Cortex of kidney (tissue), 1 donor: Measurements from ENCODE around the gene MTX2.
"Not testable (repeated sequence)": the region's sequence is repeated elsewhere in the genome, so short reads cannot be mapped to it uniquely, and the experiment has no call there.

Experiments
- DNase-seq: peaks from one replicate; lab custom pipeline; 2025; lab: John Stamatoyannopoulos, UW

The MTX2 gene

DNA sequence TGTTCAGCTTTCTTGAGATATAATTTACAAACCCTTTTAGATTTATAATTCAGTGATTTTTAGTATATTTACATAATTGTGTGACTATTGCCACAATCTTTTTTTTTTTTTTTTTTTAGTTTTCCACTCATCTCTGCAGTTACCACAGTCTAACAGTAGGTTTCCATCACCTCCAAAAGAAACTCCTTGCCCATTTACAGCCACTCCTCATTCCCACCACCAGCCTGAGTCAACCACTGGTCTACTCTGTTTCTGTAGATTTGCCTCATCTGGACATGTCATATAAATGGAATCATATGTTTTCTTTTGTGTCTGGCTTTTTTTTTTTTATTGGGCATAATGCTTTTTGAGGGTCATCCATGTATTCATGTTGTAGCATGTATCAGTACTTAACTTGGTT is 16.1 kb downstream of the MTX2 start:
- no peak for DNase-seq

DNA sequence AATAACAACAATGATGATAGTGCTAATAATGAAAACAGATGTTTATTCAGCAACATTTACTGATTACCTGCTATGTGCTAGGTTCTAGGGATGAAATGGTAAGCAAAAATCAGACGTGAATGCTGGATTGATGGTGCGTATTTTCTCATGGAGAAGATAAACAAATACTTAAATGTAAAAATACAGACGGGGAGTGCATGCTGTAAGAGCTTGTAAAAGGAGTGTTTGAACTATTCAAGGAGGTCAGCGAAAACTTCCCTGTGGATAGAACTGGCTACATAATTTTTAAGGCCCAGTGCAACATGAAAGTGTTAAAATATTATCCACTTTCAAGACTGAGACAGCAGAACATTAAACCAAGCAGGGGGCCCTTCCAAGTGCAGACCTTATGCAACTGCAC is 22.1 kb downstream of the MTX2 start:
- no peak for DNase-seq

DNA sequence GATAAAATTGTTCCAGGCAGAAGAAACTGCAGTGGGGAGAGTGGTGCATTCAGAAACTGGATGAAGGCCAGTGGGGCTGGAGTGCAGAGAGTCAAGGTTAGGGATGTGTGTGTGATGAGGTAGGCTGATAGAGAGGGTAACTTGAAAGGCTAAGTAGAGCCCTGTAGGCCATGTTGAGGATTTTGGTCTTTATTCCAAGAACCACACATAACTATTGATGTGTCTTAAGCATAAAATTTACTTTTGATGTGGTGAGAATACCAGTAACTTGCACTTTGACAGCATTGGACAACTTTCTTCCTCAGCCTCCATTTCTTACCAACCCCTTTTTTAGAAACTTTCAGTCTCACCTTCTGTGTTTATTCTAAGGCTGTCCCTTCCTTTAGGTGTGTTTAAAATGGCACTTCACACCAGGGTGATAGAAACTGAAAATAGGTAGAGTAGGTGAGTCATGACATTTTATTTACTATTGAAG is 22.6 kb downstream of the MTX2 start:
- DNase-seq: no peak

DNA sequence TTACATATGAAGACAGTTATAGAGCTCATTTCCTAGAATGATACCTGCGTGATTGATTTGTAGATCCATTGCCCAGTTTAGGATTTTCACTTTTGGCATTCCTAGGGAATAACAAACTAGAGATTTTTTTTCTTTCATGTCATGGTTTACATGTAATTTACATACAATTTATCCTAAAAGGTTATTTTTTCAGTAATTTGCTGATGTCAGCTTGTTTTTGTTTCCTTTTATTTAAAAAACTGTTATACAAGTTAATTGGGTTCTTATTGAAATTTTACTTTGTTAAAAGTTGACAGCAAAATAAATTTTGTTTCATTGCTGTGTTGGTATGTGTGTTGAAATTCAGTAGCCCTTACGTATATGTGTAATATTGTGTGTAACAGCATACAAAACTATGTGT is 23.4 kb downstream of the MTX2 start:
- DNase-seq: no peak

DNA sequence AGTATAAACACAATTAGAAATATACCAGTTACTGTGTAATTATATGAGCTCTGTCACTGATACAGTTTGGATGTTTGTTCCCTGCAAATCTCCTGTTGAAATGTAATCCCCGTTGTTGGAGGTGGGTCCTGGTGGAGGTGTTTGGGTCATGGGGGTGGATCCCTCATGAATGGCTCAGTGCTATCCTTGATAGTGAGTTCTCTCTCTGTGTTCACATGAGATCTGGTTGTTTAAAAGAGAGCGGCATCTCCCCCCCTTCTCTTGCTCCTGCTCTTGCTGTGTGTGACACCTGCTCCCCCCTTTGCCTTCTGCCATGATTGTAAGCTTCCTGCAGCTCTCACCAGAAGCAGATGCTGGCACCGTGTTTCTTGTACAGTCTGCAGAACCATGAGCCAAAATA is 24.1 kb downstream of the MTX2 start:
- no peak for DNase-seq

DNA sequence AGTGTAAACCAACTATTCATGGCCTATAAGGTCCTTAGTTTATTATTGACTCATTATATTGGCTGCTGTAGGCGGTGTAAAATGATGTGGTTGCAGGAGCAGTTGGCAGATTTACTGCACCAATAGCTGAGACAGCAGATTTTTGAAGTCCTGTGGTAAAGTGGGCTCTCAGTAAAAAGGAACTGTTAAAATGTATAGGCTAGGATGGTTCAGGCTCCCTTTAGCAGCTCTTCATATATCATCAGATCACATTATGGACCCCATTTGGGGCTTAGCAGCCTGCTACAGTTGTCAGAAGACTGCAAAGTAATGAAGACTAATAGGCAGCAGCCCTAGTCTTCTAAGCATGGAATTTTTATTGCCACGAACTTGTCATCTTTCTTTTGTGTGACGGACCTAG is 27.8 kb downstream of the MTX2 start:
- DNase-seq: no peak

DNA sequence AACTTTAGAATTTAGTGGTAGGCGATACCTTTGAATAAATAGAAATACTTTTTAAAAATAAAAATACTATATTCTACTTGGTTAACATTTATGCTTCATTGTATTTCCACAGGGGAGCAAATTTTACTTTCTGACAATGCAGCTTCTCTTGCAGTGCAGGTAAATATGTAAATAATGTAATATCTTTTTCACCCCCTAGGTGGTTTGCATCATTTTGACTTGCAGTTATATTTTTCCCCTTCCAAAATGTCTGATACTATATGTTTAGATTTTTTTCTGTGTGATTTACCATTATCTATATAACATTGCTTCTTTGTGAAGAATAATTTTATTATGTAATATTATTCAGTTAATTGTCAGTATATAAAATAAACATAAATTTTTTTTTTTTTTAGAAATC is 28.5 kb downstream of the MTX2 start:
- no peak for DNase-seq

DNA sequence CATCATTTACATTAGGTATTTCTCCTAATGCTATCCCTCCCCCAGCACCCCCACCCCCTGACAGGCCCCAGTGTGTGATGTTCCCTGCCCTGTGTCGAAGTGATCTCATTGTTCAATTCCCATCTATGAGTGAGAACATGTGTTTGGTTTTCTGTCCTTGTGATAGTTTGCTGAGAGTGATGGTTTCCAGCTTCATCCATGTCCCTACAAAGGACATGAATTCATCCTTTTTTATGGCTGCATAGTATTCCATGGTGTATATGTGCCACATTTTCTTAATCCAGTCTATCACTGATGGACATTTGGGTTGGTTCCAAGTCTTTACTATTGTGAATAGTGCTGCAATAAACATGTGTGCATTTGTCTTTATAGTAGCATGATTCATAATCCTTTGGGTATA is 36.8 kb downstream of the MTX2 start:
- DNase-seq: not testable (repeated sequence)

DNA sequence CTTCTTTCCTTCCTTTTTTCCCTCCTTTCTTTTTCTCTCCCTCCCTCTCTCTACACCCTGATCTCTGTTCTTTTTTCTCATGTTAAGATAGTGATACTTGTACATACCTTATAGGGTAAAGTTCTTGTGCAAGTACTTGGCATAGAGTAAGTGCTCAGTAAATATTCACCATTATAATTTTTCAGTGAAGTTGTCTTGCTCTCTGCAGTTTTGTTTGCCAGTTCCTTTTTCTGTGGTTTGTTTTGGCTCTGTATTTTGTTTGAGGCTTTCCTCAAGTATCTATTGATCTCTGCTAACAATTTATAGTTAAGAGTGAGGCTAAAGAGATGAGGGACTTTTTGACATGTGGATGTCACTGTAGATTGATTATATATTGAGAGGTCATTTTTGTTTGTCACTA is 48.0 kb downstream of the MTX2 start:
- DNase-seq: no peak

DNA sequence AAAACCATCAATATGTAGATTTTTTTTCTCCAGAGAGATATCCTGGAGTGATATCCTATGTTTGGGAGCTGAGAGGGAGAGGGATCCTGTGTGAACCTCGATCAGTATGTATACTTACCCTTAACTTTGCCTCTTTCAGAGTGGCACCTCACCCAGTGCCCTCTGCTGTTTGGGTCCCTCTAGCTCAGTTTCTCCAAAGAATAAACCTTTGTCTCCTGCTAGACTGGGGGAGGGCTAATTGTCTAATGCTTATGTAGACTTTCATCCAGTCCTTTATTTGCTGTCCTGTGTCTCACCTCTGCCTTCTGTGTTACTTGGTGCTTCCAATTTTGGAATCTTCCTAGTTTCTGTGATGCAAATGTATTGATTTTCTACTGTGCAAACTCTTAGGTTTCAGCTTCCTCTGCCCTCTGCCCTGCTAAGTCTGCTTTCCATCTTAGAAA is 48.4 kb downstream of the MTX2 start:
- no peak for DNase-seq

DNA sequence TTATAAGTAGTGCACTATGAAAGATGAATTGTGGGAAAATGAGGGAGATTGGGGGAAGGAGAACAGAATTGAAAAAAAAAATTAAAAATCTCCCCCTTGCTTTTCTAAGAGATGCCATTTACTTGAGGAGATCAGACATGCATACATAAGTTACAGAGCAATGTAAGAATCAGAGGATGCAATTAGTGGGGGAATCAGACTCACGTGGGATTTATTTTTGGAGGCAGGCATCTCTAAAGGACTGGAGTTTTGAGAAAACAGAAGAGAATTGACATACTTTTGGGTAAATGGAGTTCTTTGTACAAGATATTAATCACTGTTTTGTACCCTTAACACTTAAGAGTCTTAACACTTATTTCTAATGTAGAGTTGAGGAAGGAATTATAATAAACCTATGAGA is 52.7 kb downstream of the MTX2 start:
- DNase-seq: no peak

DNA sequence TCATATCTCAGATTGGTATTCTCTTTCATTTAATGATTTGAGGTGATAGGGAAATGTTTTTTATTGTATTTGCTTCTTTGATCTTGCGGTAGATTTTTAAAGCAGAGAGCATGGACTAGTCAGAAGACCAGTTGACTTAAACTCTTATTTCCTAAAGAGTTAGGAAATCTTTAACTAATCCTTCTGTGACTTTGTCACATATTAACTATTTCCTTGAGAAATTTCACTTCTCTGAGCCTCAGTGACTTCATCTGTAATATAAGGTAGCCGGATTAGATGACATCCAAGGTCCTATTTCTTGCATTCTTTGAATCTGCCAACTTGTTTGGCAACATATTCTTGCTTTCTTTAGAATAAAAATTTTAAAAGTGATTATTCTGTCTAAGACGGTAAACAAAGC is 55.6 kb downstream of the MTX2 start:
- no peak for DNase-seq

DNA sequence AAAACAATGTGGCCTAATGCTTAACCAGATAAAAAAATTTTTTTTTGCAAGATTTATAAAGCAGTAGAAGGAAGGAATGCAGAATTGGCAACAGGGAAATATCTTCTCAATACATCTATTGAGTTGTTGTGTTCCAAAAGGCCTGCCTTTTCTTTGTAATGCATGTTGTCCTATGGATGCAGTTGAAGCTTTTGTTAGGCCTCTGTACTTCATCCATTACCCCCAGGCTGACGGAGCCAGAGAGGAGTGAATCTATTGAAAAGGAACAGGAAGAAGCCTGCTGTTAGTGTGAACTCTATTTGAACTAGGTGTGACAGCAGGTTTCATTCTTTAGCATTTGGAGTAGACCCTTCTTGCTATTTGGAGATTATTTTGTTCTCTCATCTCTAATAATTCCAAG is 56.5 kb downstream of the MTX2 start:
- no peak for DNase-seq

DNA sequence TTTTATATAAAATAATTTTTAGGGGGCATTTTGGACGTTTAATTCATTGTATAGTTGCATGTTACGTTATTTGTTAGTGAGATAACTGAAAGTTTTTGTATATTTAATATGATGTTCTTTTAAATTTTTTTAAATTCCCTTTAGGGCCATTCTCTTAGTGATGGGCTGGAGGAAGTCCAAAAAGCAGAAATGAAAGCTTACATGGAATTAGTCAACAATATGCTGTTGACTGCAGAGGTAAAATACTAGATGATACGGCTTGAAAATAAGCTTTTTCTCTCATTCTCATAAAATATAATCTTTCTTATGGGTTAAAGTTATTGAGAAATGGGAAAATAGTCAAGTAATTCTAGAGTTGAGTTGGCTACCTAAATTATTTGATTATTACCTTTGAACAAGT is 58.9 kb downstream of the MTX2 start:
- DNase-seq: no peak

DNA sequence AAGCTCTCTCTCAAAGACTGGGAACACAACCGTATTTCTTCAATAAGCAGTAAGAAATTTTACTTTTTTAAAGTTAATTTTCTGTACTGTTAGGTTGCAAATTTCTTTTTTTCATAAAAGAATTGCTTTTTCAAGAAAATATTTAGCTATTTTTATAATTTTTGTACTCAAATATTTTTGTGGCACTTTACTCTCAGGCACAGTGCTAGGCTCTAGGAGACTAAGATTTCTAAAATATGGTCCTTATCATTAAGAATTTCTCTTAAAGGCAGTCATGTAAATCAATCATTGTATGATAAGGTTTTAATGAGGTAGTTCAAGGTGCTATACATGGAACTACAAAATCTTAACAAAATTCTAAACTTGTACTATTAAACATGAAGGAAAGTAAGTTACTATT is 61.4 kb downstream of the MTX2 start:
- DNase-seq: no peak

DNA sequence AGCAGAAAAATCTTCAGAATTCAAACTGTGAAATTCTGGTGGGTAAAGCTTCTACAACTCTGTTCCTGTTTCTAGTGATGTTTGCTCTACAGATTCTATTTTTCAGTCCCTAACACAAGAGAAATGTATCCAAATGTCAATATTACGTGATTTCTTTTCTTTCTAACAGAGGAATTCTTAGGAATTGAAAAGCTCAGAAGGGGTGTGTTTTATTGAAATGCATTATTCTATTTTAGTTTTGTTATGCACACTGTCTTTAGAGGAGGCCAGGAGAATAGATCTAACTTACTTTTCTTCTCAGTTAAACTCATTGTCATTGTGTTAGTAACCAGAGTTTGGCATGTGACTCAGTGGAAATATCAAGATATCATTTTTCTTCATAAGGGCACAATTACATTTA is 62.4 kb downstream of the MTX2 start:
- DNase-seq: no peak

DNA sequence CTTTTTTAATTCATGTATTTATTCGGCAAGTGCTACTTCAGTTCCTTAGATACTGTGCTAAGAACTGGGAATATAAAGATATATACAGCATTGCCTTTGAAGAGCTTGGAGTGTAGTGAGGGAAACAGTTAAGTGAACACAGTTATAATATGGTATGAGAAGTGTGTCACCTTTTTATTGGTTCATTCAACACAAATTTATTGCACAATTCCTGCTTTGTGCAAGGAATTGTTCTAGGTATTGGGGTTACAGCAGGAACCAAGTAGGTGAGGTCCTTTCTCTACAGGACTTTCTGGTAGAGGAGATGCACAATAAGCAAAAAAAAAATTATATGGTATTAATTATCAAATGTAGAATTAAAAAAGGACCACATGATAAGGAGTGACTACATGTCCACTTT is 65.5 kb downstream of the MTX2 start:
- no peak for DNase-seq

DNA sequence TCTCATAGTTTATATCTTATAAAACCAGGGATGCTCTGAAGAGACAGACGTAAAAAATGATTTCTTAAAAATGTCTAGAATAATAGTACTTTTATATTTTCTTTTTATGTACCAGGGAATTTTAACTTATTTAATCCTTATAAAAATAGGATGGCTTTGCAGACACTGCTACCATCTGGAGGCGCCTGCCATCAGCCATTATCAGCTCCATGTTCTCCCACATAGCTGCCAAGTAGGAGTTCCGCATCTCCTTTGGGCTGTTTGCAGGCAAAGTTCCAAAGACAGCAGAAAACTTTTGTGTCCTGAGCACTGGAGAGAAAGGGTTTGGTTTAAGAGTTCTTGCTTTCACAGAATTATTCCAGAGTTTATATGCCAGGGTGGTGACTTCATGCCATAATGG is 69.2 kb downstream of the MTX2 start:
- DNase-seq: no peak

DNA sequence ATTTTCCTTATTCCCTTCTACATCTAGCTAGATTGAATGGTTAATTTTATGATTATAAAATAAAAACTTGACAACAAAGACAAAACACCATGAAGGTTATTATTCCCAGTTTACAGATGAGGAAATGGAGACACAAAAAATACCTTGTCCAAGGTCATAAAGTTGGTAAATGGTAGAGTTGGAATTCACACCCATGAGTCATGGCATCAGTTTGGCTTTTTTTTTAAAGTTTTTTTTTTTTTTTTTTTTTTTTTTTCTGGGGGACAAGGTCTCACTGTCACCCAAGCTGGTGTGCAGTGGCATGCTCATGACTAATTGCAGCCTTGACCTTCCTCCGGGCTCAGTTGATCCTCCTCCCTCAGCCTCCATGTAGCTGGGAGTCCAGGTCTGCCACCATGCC is 70.0 kb downstream of the MTX2 start:
- no peak for DNase-seq

DNA sequence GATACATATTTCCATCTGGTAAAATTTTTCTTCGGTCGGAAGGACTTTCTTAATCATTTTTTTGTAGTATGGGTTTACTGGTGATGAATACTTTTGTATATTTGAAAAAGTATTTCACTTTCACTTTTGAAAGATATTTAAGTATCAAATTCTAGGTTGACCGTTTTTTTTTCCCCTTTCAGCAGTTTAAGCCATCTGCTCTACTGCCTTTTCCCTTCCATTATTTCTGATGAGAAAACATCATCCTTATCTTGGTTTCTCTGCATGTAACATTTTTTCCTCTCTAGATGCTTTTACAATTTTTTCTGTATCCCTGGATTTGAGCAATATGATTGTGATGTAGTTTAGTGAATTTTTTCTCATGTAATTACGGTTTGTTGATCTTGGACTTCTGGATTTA is 87.0 kb downstream of the MTX2 start:
- DNase-seq: no peak

DNA sequence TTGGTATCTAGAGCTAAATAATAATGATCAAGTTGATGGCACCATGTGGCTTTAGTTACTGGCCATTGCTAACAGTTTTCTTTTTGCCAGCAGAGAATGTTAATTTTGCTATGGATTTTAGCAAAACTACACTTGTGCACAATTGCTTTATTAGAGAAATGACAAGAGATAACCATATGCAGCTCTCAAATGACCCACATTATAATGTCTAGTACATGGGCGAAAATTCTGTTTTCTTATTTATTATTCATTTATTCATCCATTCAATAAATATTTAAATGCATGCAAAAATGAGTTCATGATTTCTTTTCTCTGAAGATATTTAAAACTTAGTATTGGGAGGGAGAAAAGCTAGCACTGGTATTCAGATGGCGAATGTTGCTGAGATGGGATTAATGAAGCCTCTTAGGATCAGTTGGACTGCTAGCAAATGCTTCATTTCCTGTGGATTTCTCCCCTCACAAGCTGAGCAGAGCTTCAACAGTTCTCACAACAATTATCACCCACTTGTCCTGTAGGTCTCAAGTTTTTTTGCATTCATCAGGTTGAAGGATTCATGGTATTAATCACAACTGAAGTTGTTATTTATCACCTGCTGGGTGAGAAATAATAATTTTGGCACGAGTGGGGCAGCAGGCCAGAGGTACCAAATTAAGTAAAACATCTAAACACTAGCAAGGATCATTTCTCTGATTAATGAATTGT is 95.2 kb downstream of the MTX2 start:
- DNase-seq: no peak

DNA sequence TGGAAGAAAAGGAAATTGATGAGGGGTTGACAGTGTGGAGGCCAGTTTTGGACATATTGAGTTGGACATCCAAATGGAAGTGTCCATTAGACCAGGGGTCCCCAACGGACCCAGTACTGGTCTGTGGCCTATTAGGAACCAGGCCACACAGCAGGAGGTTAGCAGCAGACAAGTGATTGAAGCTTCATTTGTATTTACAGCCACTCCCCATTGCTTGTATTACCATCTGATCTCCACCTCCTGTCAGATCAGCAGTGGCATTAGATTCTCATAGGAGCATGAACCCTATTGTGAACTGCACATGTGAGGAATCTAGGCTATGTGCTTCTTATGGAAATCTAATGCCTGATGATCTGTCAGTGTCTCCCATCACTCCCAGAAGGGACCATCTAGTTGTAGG is 99.1 kb downstream of the MTX2 start:
- no peak for DNase-seq

DNA sequence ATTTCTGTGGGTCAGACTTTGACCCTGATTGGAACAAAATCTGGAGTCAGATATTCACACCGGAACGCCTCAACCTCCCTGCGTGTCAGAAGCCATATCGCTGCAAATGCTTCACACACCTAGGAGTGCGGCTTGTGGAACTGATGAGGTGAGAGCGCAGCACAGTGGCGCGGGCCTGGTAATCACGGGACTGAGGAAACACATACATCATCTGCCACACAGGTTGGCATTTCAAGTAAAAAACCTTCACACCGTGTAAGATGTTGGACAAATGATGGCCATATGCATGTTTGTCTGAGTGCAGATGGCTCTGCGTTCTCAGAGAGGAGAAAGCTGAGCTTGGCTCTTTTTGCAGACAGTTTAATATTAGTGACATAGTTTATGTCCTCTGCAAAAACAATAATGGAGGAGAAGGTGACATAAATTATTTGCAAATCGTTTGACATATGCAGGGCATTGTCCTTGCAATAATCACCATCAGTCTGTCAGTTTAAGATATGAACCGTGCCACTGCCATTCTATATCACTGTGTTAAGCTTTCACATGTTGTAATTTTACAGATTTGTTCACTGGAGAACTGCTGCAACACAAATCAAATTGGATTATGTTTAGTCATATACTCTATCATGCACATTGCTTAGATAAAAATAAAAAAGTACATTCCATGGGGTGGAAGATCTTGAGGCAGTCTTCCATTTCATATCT is 101.4 kb downstream of the MTX2 start:
- DNase-seq: no peak

DNA sequence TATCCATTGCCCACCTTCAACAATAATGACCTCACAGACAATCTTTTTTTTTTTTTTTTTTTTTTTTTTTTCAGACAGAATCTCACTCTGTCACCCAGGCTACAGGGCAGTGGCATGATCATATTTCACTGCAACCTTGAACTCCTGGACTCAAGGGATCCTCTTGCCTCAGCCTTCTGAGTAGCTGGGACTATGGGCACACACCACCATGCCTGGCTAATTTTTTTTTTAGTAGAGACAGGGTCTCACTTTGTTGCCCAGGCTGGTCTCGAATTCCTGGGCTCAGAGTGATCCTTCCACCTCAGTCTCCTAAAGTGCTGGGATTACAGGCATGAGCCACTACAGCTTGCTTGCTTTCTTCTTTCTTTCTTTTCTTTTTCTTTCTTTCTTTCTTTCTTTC is 103.9 kb downstream of the MTX2 start:
- not testable (repeated sequence) for DNase-seq
